ENCODE results near the gene ARHGAP23.
"Not testable (repeated sequence)": the region's sequence is repeated elsewhere in the genome, so short reads cannot be mapped to it uniquely, and the experiment has no call there.

- not testable (repeated sequence) for TF ChIP-seq CTCF (conservative IDR thresholded peaks at IDR 0.05 in 1 of 2, IDR thresholded peaks at IDR 0.05 in 1 of 2; ENCODE audit: extremely low read depth in 1 of 2, insufficient read depth in 1 of 2, low read depth in 1 of 2, low read length in 2 of 2); EZH2 (IDR thresholded peaks at IDR 0.05; ENCODE audit: borderline replicate concordance, low read length)
These were observed 53.9 kb downstream of the ARHGAP23 start for GRCh38 chr17:38482039-38482699.

All from mammary epithelial cell (primary cell).